GM18868 (cell line): Measurements from ENCODE around the gene ROR2.

ENCODE experiments used
- ATAC-seq: cut with Tn5 transposase; IDR thresholded peaks from one replicate; pipeline ENCODE4 v1.9.1; 2021; ENCODE audit warnings: mild to moderate bottlenecking, moderate library complexity; ENCODE audit not compliant: unreplicated experiment

ROR2 gene

DNA sequence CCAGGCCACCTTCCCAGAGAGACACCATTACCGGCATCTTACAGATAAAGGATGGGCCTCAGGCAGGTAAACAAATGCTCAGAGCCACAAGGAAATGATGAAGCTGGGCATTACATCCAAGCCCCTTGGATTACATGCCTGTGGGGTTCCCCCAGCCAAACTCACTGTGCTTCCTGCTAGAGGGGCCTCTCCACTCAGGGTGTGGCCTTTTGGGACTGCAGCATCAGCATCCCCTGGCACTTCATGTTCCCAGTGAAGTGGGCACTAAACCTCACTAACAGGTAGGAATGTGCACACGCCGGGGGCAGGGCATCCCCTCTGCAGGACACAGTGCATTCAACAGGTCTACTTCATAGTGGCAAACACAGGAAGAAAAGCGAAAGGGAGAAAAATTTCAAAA lies 125.9 kb downstream of the ROR2 start:
- ATAC-seq = no peak

DNA sequence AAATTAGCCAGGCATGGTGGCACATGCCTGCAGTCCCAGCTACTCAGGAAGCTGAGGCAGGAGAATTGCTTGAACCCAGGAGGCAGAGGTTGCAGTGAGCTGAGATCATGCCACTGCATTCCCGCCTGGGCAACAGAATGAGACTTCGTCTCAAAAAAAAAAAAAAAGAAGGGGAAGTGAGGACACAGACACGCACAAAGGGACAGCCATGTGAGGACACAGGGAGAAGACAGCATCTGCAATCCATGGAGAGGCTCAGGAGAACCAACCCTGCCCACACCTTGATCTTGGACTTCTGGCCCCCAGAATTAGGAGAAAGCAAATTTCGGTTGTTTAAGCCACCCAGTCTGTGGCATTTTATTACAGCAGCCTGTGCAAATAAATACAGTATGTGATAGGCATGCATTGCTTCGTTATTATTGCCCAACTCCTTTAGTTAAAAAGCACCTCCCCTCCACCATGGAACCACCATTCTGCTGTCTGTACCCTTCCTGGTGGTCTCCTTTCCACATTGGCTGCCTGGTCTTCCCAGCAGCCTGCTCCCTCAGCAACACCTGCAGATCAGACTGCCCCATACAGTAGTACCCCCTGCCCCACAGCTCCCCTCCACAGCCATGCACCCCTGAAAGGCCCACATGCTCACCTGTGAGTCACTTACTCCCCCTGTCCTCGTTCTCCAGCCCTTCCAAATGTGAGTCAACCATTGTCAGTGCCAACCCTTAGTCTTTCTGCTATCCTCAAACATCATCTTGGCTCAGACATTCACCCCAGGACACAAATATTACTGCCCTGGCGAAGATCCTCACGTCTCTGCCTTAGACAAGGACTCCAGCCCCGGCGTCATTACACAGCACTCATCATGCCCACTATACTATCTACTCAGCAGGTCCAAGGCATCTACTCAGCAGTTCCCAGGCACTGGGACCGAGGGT lies 128.8 kb downstream of the ROR2 start:
- ATAC-seq = no peak

DNA sequence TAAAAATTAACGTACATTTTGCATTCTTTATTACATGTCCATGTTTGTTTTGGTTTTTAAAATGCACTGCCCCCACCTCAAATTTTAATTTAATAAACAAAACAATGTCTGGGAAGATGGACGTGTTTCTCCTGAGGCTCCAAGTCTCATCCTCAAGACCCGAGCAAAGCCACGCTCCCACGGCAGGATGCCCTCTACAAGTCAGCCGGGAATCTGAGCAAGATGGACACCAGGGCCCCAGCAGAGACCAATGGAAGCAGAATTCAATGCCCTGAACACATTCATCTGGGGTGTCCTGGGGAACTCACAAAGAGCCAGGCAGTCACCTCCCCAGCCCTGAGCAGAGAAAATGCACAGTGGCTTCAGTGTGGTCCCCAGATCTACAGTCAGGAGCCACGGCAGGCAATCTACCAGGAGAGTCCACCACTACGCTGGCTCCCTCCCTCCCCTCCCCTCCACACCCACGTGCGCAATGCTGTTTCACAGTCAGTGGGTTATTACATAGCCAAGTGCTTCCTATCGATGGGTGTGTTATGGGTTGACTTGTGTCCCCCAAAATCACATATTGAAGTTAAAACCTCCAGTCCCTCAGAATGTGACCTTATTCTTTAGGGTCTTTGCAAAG lies 129.8 kb downstream of the ROR2 start:
- ATAC-seq = no peak

DNA sequence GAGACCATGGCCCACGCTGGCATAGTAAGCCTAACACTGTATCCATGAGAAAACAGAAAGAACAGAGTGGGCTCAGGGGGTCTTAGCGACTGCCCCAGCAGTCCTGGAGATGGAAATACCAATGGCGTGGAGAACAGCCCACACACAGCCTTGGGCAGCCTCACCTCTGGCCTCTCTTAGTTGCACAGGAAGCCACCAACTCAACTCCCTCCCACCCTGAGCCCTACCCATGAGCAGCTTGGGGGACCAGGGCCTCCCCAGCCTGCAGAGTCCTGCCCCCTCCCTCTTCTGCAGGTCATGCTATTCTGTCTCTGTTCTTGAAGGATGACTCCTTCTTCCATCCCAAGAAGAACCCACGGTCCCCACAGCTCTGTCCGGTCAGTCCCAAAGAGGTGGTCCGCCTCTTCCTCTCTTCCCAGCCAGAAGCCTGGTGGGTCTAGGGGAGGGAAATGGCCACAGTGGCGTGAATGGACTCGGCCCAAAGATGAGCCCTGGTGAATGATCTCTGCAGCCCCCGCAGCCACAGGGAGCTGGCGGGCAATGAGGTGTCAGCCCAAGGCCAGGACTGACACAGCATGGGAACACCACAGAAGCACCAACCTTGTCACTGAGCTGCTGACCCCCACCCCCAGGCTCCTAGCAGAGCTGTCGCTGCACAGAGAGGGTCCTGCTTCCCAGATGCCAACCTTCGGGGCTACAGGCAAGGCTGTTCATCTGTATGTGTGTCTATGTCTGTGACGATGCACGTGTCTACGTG lies 131.2 kb downstream of the ROR2 start:
- ATAC-seq = no peak

DNA sequence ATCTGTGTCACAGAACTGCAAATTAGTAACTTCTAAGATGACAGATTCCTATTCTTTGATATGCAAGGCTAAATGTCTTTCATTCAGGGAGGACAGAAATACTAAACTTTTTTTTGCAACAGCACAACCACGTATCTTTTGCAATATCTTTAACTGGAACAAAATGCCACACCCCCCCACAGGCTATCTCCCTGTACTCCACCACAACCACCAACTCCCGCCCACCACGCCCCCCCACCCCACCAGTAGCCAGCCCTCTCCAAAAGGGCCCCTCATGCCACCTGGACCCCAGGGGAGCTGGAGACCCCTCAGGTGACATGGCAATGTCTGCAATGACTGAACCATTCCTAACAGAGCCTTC lies 131.8 kb downstream of the ROR2 start:
- ATAC-seq = no peak

DNA sequence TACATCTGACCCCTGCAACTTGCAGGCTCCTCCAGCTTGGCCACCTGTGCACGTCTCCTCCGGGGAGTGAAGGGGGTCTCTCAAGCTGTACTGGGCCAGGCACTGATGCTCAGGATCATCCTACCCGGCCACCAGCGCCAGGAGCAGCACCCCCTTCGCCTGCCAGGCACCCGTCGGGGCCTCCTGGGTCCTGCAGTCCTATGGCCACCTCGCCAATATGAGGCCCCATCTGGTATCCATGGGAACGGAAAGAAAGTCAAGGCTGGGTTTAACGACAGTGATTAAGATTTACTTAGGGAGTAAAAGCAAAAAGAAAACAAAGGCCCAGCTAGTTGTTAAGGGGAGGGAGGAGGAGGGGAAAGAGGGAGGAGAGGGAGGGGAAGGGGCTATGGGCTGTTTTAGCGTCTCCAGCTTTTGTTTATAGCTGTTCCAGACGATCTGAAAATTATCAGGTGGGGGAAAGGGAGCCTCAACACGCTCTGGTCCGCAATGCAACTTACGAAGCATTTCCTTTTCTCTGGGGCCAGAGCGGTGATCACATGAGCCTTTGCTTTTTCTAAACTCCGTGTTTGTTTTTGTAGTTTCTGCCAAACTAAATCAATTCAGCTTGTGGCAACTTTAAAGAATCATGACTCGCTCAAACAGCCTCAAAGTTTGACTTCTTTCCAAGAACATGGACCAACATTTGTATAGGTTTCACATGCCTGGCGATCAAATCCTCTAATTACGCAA lies 132.4 kb downstream of the ROR2 start:
- ATAC-seq = no peak

DNA sequence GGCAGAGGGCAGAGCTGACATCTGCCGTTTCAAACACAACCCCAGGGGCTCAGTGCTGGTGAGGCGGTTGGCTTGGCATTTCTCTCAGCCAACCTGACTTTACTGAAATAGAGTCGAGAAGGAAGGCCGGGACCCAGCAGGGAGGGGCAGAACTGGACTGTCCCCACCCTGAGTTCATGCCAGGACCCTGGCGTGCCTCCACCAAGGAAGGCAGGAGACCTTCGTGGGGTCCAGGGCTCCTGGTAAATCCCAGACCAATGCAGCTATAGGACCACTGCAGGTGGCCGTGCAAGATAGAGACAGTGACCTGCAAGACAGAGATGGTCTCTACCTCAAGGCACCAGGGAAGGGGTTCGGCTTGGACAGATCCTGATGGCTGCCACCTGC lies 132.9 kb downstream of the ROR2 start:
- ATAC-seq = no peak

DNA sequence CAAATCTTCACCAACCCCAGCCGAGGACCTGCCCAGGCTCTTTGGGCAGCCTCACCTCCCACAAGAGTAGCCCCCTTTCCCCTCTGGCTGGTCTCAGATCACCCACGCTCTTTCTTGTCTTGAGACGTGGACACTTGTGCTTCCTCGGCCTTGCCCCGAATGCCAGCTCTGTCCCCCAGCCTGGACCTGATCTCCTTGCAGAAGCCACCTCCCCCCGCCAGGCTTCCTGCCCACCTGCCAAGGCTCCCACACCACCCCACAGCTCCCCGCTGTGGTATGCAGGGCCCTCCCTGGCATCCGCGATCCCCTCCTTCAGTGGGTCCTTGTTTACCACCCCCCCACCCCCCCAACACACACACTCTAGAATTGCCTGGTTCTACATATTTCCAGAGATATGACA lies 133.7 kb downstream of the ROR2 start:
- ATAC-seq = no peak

DNA sequence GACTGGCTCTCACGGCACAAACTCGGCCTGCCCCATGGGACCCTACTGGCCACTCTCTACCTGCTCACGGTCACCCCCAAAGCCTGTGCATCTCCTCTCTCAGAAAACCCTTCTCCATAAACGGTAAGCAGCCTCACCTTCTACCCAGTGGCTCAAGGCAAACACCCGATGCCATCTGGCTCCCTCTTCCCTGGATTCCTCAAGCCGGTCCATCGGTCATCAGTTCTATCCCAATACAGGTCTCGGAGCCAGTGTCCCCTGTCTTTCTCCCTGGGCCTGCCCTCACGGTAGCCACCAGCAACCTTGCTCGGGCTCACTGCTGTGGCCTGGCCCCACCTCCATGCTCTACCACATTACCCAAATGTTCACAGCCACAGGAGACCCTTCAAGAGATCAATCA lies 134.1 kb downstream of the ROR2 start:
- no peak for ATAC-seq

DNA sequence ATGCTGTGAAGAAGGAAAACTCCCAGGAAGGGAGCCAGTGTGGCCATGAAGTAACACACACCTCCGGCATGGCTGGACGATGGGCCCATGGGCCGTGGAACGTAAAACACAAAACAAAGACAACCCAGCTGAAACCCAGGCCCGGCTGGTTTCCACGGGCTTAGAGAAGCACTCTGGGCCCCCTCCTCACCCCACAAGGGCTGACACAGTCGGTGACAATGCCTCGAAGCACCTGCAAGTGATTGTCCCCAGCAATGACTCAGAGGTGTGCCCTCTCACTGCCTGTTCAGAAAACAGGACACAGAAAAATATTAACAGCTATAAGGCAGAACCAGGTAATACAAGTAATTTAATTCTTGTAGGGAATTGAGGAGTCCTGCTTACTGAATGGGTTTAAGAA lies 135.3 kb downstream of the ROR2 start:
- no peak for ATAC-seq

DNA sequence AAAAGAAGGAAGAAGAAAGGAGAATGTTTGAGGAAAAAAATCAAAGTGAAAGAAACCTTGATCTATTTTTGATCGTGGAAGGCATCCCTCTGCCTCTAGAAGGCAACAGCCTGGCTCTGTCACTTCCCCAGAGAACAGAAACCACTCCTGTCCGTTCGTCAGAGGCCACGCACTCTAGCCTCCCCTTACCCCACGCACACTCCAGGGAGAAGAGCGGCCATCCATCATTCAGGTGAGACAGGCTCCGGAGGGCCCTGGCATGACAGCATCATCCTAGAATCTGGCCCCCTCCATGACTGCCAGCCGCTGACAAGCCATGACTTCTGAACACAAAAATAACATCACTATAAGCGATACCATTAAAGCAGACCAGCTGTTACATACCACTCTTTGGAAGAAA lies 135.8 kb downstream of the ROR2 start:
- no peak for ATAC-seq

DNA sequence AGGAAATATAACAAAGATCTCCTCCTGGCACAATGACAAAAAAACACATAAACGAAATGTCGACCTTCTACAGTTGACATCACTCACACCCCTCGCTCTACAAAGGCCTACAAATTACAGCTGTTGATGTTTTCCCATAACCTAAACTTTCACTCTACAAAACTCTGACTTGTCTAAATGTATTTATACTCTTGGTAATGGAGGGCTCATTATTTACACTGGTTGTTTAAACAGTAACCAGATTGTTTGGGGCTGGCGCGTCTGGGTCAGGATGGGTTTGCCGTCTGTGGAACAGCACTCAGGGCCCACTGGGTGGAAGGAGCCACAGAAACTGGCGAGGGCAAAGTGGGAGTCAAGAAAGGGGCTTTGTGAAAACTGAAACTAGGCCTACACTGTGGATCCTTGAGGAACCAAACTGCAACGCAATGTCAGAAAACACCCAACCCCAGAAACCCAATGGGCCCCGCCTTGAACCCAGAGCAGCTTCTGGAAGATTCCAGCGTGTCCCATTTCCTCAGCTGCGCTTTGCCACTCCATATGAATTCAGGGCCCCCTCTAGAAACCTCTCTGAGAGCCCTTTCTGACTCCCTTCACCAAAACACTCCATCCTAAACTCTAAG lies 136.7 kb downstream of the ROR2 start:
- ATAC-seq = no peak

DNA sequence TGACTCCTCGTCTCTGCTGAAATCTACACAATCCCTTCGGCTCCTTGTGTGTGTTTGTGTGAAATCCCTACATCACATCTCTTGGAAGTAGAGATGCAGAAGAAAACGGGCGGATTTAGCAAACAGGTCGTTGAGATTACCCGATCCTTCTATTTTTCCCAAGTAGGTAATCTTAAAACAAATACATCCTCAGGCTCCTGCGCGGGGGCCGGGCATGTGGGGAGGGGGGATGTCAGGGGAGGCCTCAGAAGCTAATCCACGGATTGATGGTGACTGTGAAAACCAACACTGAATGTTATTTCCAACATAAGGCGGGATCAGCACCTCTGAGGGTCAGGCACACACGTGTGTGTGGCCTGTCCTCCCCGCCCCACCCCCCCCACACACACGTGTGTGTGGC lies 137.8 kb downstream of the ROR2 start:
- no peak for ATAC-seq

DNA sequence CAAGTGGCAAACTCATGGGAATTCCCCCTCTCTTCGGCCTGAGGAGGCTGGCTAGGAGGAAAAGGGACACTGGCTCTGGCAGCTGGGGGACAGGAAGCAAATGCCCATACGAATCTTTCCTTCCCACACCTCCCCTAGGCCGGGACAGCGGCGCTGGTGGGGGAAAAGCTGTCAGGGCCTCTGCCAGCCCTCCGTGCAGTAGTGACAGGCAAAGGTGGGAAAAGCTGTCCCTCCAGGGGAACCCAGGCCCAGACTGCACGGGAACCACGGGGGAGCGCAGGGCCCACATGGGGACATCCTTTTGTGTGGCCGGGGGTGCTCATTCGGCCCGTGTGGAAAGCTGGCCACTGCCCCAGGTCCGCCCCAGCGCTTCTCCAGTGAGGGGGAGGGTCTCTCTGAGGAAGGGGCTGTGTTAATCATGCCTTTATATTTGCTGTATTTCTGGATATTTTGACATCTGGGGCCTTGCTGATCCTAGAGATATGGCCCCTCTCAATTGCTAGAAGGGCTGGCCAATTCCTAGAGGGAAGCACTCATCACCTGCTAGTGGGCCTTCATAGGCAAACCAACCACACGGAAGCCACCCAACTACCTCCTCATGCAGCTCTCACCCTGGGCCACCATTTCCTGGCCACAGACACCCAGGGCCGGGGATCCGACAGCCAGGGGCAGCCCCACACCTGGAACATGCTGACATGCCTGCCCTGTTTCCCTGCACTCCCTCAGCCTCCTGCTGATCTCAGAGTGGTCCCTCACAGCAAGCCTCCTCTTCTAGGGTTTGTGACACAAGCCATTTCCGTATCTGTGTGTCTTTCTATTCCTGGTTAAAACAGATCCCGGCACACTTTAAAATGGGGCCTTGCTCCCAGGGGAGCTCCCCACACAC lies 138.8 kb downstream of the ROR2 start:
- ATAC-seq = no peak

DNA sequence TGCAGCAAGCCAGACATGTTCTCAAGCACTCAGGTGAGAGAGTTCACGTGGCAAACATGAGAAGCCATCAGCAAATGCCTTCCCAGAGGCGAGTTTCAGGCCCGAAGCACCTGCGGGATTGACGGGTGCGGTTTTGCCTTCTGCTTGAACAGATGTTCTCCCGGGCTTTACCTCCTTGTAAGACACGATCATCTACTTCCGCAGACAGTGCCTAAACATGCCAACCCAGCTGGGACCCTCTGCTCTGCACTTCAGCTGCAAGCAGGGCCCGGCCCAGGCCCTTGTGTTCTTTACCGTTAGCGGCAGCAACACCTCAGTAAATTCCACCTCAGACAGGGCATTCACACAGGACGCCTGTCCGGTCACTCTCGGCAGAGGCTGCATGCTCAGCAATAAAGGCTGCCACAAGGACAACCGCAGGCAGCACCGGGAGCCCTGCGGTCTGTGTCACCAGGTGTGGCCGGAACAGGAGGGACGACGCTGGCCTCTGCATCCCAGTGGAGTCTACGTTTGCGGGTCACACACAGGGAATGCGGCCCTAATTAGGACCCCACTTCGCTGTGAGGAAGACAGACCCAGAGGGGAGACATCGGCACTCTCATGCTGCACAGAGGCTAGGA lies 139.6 kb downstream of the ROR2 start:
- ATAC-seq = no peak

DNA sequence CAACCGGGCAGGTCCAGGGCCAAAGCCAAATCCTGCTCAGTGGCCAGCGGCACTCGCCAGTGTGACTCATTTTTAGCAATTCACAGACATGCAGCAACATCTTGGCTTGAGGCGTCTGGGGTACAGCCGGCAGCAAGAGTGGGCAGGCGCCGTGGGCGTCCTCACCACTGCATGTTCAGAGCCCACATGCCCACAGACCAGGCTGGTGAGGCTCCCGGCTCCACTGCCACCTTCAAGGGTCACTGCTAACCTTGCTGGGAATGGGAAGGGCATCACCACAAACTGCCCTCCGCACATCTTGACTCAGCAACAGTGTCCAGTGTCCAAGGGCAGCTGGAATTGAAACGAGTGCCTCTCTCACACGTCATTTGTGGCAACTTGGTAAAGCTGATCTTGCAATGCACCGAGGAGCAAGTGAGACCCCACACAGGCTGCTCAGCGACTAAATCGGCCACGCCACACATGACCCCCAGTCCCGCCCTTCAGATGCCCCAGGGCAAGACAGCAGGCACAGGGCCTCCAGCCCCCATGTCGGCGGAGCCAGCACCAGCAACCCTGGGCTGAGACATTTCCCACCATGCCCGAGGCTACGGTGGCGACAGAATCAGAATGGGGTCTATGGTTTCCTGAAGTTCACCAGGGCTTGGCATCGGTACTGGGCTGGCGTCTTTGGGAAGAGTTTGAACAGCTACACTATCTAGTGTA lies 140.3 kb downstream of the ROR2 start:
- no peak for ATAC-seq

DNA sequence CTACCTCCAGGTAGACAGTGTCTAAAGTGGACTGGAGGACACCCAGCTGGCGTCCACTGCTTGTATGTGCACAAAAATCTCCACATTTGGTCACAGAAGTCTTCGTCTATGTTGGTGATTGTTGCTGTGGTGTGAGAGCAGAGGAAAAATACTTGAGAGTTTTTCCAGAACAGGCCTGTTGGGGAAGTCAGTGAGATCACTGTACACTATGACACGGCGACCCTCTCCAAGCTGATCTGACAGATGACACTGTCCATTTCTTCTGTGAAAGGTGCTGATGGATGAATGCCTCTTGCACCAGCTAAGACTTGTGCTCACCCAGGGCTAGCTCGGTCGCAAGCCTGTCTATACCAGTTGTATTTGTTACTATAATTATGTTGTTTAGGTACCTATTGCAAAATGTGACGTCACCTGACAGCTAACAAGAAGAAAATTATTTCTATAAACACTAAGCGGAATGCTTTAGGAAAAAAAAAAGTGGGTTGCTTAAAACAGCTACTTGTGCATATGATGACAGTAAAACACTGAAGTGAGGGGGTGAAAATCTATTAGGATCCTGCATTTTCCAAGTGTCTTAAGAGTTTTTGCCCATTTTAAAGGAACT lies 142.3 kb downstream of the ROR2 start:
- no peak for ATAC-seq

DNA sequence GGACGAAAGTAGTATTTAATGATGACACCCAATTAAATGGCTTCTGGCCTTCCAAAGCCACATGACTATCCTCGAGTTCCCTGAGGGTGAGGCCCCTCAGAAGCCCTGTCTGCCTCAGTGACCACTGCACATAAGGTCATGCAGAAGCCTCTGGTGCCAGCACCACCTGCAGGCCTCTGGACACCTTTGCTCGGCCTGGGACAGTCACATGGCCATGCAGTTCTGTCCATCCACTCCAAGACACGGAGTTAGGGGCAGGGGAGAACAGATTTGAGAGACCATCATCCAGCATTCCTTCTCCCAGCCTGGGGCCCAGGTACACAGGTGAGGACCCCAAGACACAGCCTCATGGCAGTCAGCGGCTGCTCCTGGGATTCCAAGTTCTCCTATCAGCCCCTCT lies 145.0 kb downstream of the ROR2 start:
- ATAC-seq = no peak
